Effector CD4-positive, alpha-beta T cell (primary cell): ENCODE data around the gene WFDC9. TPM values are rescaled to one million over a fixed set of nuclear protein-coding genes. Genes with fewer than 3 reads are reported as not detected.
"Not testable (repeated sequence)": the region's sequence is repeated elsewhere in the genome, so short reads cannot be mapped to it uniquely, and the experiment has no call there.

Experiments
- DNase-seq: peaks from one replicate; pipeline ENCODE4 v3.0.0-alpha.2; 2020
- total RNA-seq: gene quantifications from one replicate; lab custom pipeline; 2026; lab: John Stamatoyannopoulos, UW

The WFDC9 gene
- total RNA-seq, result not detected

DNA sequence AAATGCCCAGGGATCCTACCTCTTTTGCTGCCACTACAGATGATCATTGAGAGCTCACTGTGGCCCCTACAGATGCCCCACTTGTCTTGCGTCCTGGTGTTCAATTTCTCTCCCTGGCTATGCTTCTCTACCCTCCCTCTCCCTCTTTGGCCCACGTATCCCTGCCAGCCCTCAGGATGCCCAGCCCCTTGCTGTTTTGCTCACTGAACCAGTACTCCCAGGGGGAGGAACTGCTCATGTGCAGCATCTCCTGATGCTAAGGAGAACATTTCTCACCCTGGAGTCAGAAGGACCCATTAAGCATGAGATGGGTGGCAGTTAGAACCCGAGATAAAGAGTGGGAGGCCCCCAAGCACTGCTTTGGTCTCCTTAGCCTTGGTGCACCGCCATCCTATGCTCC lies at the start of gene WFDC9:
Gene WFDC9, minus strand, starts transcription at position 101 of the 400 bp plus-strand sequence. CDS start 21,103 bp downstream, outside the sequence.
- DNase-seq, result no peak

DNA sequence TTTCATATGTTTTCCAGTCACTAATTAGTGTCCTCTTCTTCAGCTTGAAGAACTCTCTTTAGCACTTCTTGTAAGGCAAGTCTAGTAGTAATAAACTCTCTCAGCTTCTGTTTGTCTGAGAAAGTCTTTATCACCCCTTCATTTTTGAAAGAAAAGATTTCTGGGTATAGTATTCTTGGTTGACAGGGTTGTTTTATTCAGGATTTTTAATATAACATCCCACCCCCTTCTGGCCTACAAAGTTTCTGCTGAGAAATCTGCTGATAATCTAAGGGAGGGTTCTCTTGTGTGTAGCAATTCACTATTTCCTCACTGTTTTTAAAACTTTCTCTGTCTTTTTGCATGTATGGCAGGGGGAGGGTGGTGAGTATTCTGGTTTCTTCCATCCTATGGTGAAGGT lies 48.6 kb upstream of the WFDC9 start:
- DNase-seq, result no peak

DNA sequence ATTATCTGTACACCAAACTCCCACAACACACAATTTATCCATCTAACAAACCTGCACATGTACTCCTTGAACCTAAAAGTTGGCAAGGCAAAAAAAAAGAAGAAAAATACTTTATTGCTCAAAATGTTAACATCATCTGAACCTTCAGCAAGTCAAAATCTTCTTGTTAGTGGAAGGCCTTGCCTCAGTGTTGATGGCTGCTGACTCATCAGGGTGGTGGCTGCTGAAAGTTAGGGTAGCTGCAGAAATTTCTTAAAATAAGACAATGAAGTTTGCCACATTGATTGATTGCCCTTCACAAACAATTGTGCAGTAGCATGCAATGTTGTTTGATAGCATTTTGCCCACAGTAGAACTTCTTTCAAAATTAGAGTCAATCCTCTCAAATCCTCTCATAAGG lies 41.7 kb upstream of the WFDC9 start:
- no peak for DNase-seq

DNA sequence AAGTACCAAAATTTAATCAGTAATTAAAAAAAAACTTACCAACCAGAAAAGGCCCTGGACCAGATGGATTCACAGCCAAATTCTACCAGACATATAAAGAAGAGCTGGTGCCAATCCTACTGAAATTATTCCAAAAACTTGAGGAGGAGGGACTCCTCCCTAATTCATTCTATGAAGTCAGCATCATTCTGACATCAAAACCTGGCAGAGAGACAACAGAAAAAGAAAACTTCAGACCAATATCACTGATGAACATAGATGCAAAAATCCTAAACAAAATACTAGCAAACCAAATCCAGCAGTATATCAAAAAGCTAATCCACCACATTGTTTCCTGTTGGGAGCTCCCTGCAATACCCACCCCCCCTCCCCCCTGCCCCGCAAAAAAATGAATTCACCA lies 39.1 kb upstream of the WFDC9 start, which contains the start of gene WFDC11:
Gene WFDC11, minus strand, starts transcription at position 101 of the 400 bp plus-strand sequence. CDS start 19,639 bp downstream, outside the sequence.
- no peak for DNase-seq

DNA sequence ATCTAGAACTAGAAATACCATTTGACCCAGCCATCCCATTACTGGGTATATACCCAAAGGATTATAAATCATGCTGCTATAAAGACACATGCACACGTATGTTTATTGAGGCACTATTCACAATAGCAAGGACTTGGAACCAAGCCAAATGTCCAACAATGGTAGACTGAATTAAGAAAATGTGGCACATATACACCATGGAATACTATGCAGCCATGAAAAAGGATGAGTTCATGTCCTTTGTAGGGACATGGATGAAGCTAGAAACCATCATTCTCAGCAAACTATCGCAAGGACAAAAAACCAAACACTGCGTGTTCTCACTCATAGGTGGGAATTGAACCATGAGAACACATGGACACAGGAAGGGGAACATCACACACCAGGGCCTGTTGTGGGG lies 26.0 kb upstream of the WFDC9 start:
- not testable (repeated sequence) for DNase-seq

DNA sequence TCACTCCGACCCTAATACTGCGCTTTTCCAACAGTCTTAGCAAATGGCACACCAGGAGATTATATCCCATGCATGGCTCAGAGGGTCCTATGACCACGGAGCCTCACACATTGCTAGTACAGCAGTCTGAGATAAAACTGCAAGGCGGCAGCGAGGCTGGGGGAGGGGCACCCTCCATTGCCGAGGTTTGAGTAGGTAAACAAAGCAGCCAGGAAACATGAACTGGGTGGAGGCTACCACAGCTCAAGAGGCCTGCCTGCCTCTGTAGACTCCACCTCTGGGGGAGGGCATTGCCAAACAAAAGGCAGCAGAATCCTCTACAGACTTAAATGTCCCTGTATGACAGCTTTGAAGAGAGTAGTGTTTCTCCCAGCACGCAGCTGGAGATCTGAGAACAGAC lies 20.6 kb upstream of the WFDC9 start:
- DNase-seq, result not testable (repeated sequence)

DNA sequence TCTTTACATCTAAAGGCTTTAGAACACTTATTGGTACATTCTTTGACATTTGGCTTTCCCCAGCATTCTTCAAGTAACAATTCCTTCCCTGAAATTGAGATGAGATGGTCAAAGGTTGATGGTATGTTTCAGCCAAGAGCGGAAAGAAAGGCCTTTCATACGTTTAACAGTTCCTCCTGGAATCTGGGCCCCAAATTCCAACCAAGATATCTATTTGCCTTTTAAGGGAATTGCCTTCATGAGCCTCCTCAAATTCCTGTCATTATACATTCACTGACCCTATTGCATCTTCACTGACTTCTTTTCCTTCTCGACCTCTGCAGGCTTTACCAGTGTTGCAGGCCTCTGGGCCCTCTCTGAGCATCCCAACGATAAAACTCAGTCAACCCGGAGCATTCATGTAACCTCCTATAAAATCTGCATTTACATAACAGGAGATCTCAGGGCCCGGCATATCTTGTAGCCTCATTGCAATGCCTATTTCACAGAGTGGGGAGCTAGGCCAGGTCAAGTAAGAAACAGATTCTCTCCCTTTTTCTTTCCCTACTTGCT lies 18.3 kb upstream of the WFDC9 start:
- DNase-seq, result no peak

DNA sequence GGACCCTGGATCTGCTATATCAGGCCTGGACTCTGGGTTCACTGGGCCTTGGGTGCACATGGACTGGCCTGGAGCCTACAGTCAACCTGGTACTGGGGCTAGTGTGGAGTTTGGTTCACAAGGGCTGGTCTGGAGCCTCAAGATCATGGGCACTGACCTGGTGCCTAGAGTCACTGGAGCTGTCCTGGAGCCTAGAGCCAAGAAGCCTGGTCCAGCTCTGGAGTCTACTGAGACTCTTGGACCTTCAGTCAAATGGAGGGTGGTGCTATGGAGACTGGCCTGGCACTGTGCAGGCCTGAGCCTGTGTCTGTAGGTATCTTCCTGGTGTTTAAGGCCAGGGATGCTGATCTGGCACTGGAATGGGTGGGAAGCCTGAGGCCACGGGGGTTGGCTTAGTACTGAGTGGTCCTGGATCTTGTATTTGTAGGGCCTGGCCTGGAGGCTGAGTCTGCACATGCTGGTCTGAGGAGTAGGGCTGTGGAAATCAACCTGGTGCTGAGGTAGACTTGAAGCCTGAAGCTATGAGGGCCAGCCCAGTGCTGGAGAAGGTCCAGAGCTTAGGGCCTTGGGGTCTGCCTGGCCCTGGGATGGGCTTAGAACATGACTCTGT lies 16.5 kb upstream of the WFDC9 start:
- no peak for DNase-seq

DNA sequence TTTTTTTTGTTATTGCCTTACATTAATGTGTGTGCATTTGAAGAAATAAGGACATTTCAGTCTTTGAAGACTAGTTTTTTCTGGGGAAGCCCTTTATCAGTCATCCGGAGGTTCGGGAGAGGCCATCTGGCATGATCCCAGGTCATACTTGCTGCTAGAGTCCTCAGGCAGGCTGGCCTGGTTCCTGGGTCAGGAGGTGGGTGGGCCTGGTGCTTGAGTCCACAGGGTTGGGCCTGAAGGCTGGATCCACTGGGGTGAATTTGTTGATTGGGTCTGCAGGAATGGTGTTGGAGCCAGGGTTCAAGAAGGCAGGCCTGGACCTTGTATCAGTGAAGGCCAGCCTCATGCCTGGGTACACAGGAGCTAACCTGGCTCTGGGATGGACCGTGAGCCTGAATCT lies 15.8 kb upstream of the WFDC9 start:
- DNase-seq, result no peak

DNA sequence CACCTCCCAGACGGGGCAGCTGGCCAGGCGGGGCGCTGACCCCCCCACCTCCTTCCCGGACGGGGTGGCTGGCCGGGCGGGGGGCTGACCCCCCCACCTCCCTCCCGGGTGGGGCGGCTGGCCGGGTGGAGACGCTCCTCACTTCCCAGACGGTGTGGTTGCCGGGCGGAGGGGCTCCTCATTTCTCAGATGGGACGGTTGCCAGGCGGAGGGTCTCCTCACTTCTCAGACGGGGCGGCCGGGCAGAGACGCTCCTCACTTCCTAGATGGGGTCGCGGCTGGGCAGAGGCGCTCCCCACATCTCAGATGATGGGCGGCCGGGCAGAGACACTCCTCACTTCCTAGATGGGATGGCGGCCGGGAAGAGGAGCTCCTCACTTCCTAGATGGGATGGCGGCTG lies 14.8 kb upstream of the WFDC9 start:
- not testable (repeated sequence) for DNase-seq

DNA sequence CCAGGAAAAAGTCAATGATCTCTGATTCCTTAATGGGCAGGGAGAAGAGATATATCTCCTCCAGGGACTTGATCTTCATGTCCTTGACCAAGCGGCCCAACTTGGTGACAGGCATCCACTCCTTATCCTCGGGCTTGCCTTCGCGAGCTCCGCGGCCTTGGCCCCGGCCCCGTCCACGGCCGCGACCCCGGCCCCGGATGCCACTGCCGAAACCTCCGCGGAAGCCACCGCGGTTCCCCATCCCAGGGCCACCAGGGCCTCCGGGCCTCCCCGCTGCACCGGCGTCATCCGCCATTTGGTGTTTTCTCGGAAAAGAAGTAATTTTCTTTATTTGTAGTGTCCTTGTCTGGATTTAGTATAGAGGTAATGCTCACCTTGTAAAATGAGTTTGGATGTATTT lies 10.0 kb upstream of the WFDC9 start:
- not testable (repeated sequence) for DNase-seq

DNA sequence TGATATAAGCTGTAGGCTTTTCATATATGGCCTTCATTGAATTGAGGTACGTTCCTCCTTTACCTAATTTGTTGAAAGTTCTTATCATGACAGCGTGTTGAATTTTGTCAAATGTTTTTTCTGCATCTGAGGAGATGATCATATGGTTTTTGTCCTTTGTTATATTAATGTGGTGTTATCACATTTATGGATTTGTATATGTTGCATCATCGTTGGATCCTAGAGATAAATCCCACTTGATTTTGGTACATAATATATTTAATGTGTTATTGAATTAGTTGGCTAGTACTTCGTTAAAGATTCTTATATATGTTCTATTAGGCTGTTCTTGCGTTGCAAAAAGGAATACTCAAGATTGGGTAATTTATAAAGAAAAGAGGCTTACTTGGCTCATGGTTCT lies 8.6 kb upstream of the WFDC9 start:
- DNase-seq, result no peak

DNA sequence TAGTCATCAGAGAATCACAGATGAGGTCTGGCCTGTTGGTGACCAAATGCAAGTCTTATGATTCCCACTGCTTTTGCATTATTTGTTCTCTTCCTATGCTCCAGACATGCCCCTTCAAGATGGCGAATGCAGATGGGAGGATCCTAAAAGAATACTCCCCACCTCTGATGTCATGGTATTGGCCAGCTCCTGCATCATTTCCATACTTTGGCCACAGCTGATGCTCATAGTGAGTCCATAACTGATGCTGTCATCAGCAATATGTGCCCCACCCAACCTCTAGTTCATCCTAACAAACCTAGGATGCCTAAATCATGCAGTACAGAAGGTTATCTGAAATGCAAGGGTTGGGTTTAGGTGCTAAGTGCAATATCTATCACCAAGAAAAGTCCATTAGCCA lies 5.4 kb upstream of the WFDC9 start:
- no peak for DNase-seq

DNA sequence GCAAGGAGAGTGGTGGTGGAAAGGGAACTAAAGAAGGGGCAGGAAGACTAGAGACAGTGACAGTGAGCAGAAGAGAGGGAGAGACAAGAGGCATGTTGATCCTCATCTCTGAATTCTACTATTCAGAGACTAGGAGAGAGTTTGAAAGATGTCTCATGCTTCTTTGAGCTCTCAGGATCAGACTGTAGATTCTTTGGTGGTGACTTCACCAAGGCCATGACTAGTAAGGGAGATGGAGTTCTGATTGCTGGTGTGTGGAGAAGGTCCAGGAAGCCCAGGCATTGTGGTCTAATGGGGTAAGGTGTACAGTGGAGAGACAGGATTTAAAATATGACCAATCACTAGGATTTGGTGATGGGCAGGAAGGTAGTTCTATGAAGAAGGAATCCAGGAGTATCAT lies 713 bp downstream of the WFDC9 start:
- no peak for DNase-seq

DNA sequence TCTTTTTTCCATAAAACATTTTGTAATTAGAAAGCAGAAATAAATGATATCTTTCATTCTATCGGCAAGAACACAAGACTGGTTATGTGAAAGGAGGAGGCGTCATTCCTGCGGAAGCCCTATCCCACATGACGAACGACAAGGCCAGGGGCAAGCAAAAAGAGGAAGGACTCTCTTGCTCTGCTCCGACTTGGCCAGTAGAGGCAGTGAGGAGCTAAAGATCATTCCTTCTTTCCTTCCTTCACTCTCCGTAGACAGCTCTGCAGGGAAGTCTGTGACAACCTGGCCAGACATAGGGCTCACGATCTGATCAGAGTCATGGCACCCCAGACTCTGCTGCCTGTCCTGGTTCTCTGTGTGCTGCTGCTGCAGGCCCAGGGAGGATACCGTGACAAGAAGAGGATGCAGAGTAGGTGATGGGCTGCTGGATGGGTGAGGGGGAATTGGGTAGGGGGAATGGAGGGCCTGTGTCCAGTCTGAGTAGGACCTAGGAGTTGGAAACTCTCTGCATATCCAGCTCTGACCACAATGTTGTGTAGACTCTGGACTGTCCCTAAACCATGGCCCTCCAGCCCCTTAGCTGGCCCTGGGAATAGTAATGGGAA lies 1.5 kb downstream of the WFDC9 start, which contains the start of gene WFDC10A:
Gene WFDC10A, plus strand, starts transcription at position 244 of the 605 bp plus-strand sequence. Its CDS starts 75 bp downstream, at position 319.
- no peak for DNase-seq

DNA sequence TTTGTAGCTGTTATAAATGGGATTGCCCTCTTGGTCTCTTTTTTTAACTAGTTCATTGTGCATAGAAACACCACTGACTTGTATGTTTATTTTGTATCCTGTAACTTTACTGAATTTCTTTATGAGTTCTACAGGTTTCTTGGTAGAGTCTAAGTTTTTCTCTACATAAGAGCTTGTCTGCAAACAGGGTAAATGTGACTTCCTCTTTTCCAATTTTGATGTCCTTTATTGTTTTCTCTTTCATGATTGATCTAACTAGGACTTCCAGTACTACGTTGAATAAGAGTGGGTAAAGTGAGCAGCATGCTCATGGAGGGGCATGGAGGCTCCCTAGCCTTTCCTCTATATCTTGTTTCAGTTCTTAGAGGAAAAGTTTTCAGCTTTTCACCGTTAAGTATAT lies 4.5 kb downstream of the WFDC9 start:
- no peak for DNase-seq

DNA sequence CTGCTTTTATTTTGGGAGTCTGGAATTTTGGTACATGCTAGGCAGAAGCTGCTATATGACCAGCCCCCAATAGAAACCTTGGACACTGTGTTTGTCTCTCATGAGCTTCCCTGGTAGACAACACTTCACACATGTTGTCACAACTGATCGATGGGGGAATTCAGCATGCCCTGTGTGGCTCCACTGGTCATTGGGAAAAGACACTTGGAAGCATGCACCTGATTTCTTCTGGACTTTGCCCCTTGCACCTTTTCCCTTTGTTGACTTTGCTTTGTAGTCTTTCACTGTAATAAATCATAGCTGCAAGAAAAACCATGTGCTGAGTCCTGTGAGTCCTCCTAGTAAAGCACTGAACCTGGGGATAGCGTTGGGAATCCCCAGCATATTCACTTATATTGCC lies 9.5 kb downstream of the WFDC9 start:
- DNase-seq, result no peak

DNA sequence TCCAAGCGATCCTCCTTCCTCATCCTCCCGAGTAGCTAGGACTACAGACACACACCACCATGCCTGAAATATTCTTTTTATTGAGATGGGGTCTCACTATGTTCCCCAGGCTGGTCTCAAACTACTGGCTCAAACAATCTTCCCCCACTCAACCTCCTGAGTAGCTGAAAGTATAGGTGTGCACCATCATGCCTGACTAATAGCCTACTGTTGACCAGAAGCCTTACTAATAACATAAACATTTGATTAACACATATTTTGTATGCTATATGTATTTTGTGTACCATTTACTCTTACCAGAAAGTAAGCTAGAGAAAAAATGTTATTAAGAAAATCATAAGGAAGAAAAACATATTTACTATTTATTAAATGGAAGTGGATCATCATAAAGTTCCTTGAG lies 13.5 kb downstream of the WFDC9 start:
- no peak for DNase-seq

DNA sequence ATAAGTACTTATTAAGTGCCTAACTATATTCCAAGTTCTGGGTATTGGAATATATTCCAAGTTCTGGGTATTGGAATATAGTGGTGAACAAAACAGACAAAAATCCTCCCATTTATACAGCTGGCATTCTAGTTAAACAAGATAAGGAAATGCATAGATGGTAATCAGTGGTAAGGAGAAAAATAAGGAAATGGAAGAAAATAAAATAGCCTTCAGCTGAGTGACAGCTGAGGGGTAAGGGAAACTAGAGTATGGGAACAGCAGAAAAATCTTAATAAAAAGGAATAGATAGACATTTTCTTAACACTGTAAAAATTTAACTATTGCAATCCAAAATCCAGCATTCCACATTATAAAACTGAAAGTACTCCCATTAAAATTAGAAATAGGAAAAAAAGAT lies 18.8 kb downstream of the WFDC9 start:
- DNase-seq, result no peak

DNA sequence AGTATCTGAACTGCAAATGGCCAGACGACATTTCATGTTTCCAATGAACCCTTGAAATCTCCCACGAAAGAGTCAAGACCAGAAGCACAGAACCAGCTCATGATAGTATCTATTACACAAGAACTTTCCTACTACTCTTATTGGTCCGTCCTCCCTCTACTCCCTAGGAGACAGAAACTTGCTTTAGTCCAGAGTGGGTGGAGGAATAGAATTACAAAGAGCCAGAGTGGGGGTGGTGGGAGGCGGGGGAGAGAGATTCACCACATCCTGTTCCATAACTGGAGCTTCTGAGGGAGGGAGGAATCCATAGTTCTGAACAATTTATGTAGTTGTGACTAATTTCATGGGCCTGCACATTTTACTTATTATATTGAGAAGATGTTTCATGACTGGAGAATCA lies 20.0 kb downstream of the WFDC9 start:
- no peak for DNase-seq

DNA sequence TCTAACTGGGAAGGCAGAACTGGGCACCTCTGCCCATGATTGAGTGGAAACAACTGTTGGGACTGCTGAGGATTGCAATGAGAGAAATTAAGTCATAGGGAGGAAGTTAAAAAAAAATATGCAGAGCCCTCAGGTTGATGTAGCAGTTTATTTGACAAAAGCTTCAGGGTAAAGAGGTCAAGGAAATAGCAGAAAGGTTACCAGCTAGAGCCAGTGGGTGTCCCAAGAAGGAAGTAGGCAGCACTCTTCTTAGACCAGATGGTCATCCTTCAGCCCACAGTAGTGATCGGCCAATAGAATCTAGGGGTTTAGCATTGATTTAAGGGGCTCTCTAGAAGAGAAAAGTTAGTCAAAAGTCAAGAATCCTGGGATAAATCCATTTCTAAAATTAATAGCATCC lies 23.3 kb downstream of the WFDC9 start:
- no peak for DNase-seq

DNA sequence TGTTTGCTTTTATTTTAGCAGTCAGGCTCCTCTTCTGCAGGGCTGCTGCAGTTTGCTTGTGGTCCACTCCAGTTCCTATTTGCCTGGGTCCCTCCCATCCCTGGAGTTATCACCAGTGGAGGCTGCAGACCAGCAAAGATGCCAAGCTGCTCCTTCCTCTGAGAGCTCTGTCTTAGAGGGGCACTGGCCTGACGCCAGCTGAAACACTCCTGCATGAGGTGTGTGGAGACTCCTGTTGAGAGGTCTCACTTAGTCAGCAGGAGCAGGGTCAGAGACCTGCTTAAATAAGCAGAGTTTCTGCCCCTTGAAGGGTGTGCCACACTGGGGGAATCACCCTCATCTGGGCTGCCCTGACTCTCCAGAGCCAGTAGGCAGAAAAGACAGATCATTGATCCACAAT lies 35.8 kb downstream of the WFDC9 start:
- DNase-seq, result no peak

DNA sequence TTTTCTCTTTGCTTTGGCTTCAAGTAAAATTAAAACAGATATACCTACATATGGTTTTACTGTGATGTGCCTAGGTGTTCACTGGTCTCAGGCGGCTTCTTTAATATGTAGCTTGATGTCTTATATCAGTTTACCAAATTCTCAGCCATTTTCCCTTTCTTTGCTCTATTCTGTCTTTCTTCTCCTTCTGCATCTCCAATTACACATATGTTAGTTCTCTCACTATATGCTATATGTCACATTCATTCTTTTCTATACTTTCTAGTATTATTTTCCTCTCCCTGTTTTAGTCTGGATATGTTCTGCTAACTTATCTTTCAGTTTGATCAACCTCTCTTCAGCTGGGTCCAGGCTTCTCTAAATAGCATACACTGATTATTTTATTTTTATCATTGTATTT lies 37.6 kb downstream of the WFDC9 start:
- no peak for DNase-seq

DNA sequence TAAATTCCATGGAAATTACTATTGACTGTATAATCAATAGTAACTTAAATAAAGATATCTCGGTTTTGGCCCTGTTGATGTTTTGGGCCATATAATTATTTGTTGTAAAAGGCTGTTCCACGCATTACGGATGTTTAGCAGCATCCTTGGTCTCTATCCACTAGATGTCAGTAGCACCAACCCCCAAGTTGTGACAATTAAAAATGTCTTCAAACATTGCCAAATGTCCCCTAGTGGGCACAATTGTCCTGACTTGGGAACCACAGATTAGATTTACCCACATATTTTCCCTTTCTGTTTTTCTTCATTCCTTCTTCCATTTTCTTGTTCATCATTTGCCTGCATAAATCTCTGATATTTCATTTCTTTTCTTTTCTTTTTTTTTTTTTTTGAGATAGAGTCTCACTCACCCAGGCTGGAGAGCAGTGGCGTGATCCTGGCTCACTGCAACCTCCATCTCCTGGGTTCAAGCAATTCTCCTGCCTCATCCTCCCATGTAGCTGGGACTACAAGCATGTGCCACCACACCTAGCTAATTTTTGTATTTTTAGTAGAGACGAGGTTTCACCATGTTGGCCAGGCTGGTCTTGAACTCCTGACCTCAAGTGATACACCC lies 38.4 kb downstream of the WFDC9 start:
- no peak for DNase-seq
